ENCODE measurements around the gene CEP131.

GRCh38 chr17:81170727-81171494 is 51.9 kb downstream of the CEP131 start:
- no peak for TF ChIP-seq CTCF (IDR thresholded peaks at IDR 0.05)
- TF ChIP-seq POLR2A (IDR thresholded peaks at IDR 0.05) = no peak
